COLO668 (cell line): ENCODE measurements around the gene DCN.

Experiments used
- DNase-seq: peaks from one replicate; lab custom pipeline; 2025; ENCODE audit not compliant: unreplicated experiment; lab: John Stamatoyannopoulos, UW

DCN gene

GRCh38 chr12:91104812-91105466 lies 77.7 kb downstream of the DCN start:
- no peak for DNase-seq

GRCh38 chr12:91103624-91104023 lies 79.0 kb downstream of the DCN start:
- no peak for DNase-seq

DNA sequence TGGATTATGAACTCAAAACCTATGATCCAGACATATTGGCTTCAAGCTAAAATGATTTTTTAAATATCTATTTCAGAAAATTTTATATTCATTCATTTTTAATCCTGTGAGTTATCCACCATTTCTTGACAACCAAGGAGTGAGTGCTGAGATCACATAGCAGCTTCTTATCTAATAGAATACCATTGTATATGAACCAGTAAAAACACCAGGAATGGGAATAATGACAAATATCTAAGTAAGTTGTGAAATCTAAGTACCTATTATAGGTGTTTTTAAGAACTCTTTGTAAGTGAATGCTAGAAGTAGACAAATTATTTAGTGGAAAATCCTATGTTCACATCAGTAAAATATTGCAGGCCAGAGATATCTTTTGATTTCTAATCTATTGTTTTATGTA lies 79.5 kb downstream of the DCN start:
- no peak for DNase-seq

GRCh38 chr12:91100906-91101305 lies 81.7 kb downstream of the DCN start:
- DNase-seq = no peak

DNA sequence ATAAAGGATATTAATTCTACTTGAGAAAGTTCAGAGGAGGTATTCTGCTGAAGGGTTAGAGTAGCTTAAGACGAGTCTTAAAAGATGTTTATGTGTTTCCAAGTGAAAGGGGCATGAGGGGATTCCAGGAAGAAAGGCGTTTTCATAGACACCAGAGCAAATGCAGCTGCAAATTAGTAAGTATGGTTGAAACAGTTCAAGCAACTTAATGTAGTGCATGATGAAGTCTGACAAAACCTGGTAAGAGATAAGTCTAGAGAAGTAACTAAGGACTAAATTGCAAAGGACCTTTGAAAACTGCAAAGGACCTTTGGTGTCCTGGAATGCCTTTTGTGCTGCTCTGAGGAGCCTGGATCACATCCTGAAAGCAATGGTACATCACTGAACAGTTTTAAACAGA lies 82.8 kb downstream of the DCN start:
- no peak for DNase-seq

DNA sequence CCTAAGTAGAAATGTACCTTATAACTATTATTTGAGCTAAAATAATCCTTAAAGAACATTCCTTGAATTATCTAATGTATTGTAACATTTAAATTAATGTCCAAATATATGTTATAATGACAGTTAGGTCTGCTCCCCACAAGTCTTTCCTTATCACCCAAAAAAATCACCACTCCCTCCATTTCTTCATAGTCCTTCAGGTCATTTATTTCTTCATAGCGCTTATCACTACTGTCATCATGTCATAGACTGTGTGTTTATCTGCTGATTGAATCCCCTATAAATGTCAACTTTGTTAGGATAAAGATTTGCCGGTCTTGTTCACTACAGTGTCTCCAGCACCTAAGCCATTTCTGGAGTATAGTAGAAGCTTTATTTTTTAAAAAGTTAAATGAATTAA lies 83.3 kb downstream of the DCN start:
- DNase-seq = no peak

- no peak for DNase-seq
Measured at GRCh38 chr12:91098941-91099340, 83.7 kb downstream of the DCN start.

- no peak for DNase-seq
Measured at GRCh38 chr12:91098461-91098860, 84.2 kb downstream of the DCN start.

DNA sequence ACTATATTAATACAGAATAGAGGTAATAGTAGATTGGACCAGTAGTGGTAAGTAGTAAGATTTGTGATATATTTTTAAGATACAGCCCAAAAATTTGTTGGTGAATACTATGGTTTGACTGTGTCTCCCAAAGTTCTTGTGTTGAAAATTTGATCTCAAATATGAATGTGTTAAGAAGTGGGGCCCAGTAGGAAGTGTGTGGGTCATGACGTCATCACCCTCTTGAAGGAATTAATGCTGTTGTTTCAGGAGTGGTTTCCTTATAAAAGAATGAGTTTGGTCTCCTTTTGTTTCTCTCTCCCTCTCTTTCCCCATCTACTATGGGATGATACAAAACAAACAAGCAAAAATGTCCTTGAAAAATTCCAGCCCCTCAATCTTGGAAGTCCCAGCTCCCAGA lies 87.7 kb downstream of the DCN start:
- no peak for DNase-seq

GRCh38 chr12:91094032-91094662 lies 88.5 kb downstream of the DCN start:
- no peak for DNase-seq

- DNase-seq = no peak
Measured at GRCh38 chr12:91093341-91093740, 89.3 kb downstream of the DCN start.

DNA sequence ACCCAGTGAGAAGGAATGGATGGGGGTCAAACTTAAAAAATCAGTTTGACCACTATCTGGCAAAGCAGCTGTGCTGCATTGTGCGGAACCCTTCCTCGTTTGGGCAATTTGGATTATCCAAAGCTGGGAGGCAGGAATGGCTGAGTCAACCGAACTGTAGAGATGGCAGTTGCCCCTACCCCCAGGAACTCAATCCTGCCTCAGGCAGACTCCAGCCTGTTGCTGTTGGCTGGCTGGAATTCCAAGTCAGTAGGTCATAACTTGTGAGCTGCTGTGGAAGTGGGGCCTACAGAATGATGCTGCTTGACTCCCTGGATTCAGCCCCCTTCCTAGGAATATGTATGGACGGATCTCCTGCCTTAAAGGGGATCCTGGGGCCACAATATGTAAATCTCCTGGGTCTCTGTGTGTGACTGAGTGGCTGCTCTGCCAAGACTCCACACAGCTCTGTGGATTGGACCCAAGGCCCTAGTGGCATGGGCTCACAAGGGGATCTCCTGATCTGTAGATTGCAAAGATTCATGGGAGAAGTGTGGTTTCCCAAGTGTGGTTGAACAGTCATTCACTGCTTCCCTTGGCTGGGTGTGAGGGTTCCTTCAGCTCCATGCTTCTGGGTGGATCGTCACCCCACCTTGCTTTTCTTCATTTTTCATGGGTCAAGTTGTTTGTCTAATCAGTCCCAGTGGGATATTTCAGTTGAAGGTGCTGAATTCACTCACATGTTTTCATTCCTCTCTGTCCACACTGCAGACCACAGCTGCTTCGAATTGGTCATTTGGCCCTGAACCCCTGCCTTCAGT lies 90.5 kb downstream of the DCN start:
- no peak for DNase-seq
